HepG2 (cell line): ENCODE data around the gene PLSCR3. TPM values are rescaled to one million over a fixed set of nuclear protein-coding genes. Genes with fewer than 3 reads are reported as not detected.
A peak's percentile ranks its signal among the peaks of the same experiment; 100 is the strongest.

Source experiments
- ARHGAP35 ChIP-seq: sonication (generic); formaldehyde crosslinking; IDR thresholded peaks from 2 replicates; pipeline ENCODE4 v1.9.0; 2022; ENCODE audit warnings: mild to moderate bottlenecking, inconsistent platforms, moderate library complexity, missing genetic modification reagents, borderline replicate concordance
- CBX5 ChIP-seq: sonication (generic); formaldehyde crosslinking; IDR thresholded peaks from 2 replicates; pipeline ENCODE4 v1.4.0; 2020; ENCODE audit warnings: missing genetic modification reagents, borderline replicate concordance
- CCDC6 ChIP-seq: sonication (generic); formaldehyde crosslinking; IDR thresholded peaks from 2 replicates; pipeline ENCODE4 v1.8.1; 2022; ENCODE audit warnings: mild to moderate bottlenecking, missing genetic modification reagents, moderate library complexity
- FOXK1 ChIP-seq: sonication (generic); formaldehyde crosslinking; IDR thresholded peaks from 2 replicates; pipeline ENCODE4 v1.4.0; 2020; ENCODE audit warnings: low read depth, missing genetic modification reagents, borderline replicate concordance
- GPN1 ChIP-seq: sonication (generic); formaldehyde crosslinking; IDR thresholded peaks from 2 replicates; pipeline ENCODE4 v1.5.1; 2020; ENCODE audit warnings: missing genetic modification reagents, borderline replicate concordance
- KDM3A ChIP-seq: IDR thresholded peaks from 2 replicates; pipeline ENCODE4 v1.6.1; 2018; ENCODE audit warnings: low read depth, missing compliant biosample characterization
- MEIS1 ChIP-seq: sonication (generic); formaldehyde crosslinking; IDR thresholded peaks from 2 replicates; pipeline ENCODE4 v1.9.0; 2021; ENCODE audit warnings: mild to moderate bottlenecking, missing genetic modification reagents, moderate library complexity, borderline replicate concordance
- MIER2 ChIP-seq: IDR thresholded peaks from 2 replicates; pipeline ENCODE4 v1.6.1; 2016; ENCODE audit warnings: missing biosample characterization, missing genetic modification reagents
- PCBP1 ChIP-seq: fragments of 200-400 bp; formaldehyde crosslinking; IDR thresholded peaks from 2 replicates; pipeline ENCODE4 v1.6.1; 2017; ENCODE audit warnings: mild to moderate bottlenecking, low read depth, low read length, borderline replicate concordance
- PCBP2 ChIP-seq: fragments of 200-400 bp; formaldehyde crosslinking; optimal IDR thresholded peaks from 2 replicates; pipeline ENCODE3; 2018; ENCODE audit warnings: low read length, low read depth; ENCODE audit not compliant: poor library complexity, severe bottlenecking
- RXRA ChIP-seq: sonication (generic); formaldehyde crosslinking; IDR thresholded peaks from 2 replicates; pipeline ENCODE4 v1.5.1; 2020; ENCODE audit warnings: missing genetic modification reagents
- SRSF9 ChIP-seq: fragments of 200-400 bp; formaldehyde crosslinking; IDR thresholded peaks from 2 replicates; pipeline ENCODE4 v1.6.1; 2018; ENCODE audit warnings: borderline replicate concordance, mild to moderate bottlenecking, low read depth, low read length; ENCODE audit not compliant: insufficient read depth, poor library complexity, severe bottlenecking
- TMF1 ChIP-seq: sonication (generic); formaldehyde crosslinking; IDR thresholded peaks from 2 replicates; pipeline ENCODE4 v1.8.1; 2022; ENCODE audit warnings: low read depth, missing genetic modification reagents
- ZNF263 ChIP-seq: sonication (generic); formaldehyde crosslinking; IDR thresholded peaks from 2 replicates; pipeline ENCODE4 v1.4.0; 2020; ENCODE audit warnings: missing genetic modification reagents
- ZNF564 ChIP-seq: sonication (generic); formaldehyde crosslinking; IDR thresholded peaks from 2 replicates; pipeline ENCODE4 v1.8.1; 2023; ENCODE audit warnings: mild to moderate bottlenecking, missing genetic modification reagents
- polyA plus RNA-seq, 8 experiments: library from polyadenylated mRNA; depleted of rRNA in 3 of 8; stranded (reverse) in 7 of 8; unstranded in 1 of 8; fragments of >200 nt; fragmentation: Illumina TruSeq in 4 of 8; extraction: Trizol in 4 of 8; gene quantifications; 2 replicates each; pipeline versions ENCODE4 v1.2.1 to v1.2.3, GENCODE V29; 2011 to 2016; ENCODE audit warnings: low read depth in 4 of 8, missing spikeins in 1 of 8, mixed read lengths in 1 of 8; ENCODE audit not compliant: insufficient read depth in 1 of 8
- total RNA-seq, 5 experiments: library from RNA; depleted of rRNA; stranded (reverse); fragments of >200 nt; fragmentation: Illumina TruSeq; extraction: Trizol; gene quantifications; 2 replicates each; pipeline ENCODE4 v1.2.3, GENCODE V29; 2016; ENCODE audit warnings: low read depth in 1 of 5
- TF ChIP-seq, protein P1 (sequence below): sonication (generic); formaldehyde crosslinking; IDR thresholded peaks from 2 replicates; pipeline ENCODE4 v1.4.0; 2020; ENCODE audit warnings: mild to moderate bottlenecking, missing genetic modification reagents
- TF ChIP-seq, protein P2 (sequence below): IDR thresholded peaks from 2 replicates; pipeline ENCODE4 v1.6.1; 2016; ENCODE audit warnings: low read depth, borderline replicate concordance
- TF ChIP-seq, protein P3 (sequence below): sonication (generic); formaldehyde crosslinking; IDR thresholded peaks from 2 replicates; pipeline ENCODE4 v1.5.1; 2020; ENCODE audit warnings: missing genetic modification reagents, mild to moderate bottlenecking, borderline replicate concordance
- TF ChIP-seq, protein P4 (sequence below): sonication (generic); formaldehyde crosslinking; IDR thresholded peaks from 2 replicates; pipeline ENCODE4 v1.4.0; 2020; ENCODE audit warnings: mild to moderate bottlenecking, missing genetic modification reagents

Gene PLSCR3
- total and polyA plus RNA-seq, 2 of the 13 experiments (the other 11 are each of a cell fraction or from before 2014, with no cell fraction given), result 5.6 to 6.2 TPM

DNA sequence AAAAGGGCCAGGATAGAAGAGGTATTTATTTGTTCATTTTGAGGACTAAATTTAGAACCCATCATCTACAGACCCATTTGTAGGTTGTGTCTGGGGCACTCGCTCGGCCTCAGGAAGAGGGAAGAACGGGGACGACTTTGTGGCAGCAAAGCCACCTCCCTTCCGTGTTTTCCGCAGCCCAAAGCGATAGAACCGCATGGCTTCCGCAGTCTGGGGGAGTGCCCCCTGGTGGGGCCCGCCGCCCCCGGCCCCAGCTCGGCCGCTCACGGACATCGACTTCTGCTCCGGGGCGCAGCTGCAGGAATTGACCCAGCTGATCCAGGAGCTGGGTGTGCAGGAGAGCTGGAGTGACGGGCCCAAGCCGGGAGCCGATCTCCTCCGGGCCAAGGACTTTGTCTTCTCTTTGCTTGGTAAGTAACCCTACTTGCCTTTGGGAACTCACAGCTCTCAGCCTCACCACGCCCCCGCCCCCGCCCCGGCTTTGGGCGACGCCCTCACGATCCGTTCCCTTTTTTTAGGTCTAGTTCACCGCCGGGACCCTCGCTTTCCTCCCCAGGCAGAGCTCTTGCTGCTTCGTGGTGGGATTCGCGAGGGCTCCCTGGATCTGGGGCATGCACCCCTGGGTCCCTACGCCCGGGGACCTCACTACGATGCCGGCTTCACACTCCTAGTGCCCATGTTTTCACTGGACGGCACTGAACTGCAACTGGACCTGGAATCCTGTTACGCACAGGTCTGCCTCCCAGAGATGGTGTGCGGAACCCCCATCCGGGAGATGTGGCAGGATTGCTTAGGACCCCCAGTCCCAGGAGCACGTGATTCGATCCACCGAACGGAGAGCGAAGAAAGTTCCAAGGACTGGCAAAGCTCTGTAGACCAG is 41.6 kb upstream of the PLSCR3 start (continued):
- TF ChIP-seq MEIS1 (CRISPR knock-in tag), result no peak
- TF ChIP-seq PCBP2, result no peak
- TF ChIP-seq ZNF263 (CRISPR knock-in tag), result no peak
- TF ChIP-seq MIER2 (CRISPR knock-in tag), result no peak
- no peak for TF ChIP-seq ZNF564 (CRISPR knock-in tag)
- TF ChIP-seq CBX5 (CRISPR knock-in tag), result no peak
- TF ChIP-seq SRSF9, result no peak
- TF ChIP-seq, protein P1, sequence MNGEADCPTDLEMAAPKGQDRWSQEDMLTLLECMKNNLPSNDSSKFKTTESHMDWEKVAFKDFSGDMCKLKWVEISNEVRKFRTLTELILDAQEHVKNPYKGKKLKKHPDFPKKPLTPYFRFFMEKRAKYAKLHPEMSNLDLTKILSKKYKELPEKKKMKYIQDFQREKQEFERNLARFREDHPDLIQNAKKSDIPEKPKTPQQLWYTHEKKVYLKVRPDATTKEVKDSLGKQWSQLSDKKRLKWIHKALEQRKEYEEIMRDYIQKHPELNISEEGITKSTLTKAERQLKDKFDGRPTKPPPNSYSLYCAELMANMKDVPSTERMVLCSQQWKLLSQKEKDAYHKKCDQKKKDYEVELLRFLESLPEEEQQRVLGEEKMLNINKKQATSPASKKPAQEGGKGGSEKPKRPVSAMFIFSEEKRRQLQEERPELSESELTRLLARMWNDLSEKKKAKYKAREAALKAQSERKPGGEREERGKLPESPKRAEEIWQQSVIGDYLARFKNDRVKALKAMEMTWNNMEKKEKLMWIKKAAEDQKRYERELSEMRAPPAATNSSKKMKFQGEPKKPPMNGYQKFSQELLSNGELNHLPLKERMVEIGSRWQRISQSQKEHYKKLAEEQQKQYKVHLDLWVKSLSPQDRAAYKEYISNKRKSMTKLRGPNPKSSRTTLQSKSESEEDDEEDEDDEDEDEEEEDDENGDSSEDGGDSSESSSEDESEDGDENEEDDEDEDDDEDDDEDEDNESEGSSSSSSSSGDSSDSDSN (CRISPR knock-in tag), result 0 out of 2 replicates have a peak, but pooled peaks have one; percentile 51
- TF ChIP-seq KDM3A (CRISPR knock-in tag), result no peak
- TF ChIP-seq, protein P2, sequence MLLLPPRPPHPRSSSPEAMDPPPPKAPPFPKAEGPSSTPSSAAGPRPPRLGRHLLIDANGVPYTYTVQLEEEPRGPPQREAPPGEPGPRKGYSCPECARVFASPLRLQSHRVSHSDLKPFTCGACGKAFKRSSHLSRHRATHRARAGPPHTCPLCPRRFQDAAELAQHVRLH (CRISPR knock-in tag), result no peak
- no peak; the same call in 1 of the 2 replicates for TF ChIP-seq RXRA (CRISPR knock-in tag)
- no peak for TF ChIP-seq GPN1 (CRISPR knock-in tag)
- TF ChIP-seq CCDC6 (CRISPR knock-in tag), result no peak
- TF ChIP-seq, protein P3, sequence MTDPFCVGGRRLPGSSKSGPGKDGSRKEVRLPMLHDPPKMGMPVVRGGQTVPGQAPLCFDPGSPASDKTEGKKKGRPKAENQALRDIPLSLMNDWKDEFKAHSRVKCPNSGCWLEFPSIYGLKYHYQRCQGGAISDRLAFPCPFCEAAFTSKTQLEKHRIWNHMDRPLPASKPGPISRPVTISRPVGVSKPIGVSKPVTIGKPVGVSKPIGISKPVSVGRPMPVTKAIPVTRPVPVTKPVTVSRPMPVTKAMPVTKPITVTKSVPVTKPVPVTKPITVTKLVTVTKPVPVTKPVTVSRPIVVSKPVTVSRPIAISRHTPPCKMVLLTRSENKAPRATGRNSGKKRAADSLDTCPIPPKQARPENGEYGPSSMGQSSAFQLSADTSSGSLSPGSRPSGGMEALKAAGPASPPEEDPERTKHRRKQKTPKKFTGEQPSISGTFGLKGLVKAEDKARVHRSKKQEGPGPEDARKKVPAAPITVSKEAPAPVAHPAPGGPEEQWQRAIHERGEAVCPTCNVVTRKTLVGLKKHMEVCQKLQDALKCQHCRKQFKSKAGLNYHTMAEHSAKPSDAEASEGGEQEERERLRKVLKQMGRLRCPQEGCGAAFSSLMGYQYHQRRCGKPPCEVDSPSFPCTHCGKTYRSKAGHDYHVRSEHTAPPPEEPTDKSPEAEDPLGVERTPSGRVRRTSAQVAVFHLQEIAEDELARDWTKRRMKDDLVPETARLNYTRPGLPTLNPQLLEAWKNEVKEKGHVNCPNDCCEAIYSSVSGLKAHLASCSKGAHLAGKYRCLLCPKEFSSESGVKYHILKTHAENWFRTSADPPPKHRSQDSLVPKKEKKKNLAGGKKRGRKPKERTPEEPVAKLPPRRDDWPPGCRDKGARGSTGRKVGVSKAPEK (CRISPR knock-in tag), result no peak
- TF ChIP-seq, protein P4, sequence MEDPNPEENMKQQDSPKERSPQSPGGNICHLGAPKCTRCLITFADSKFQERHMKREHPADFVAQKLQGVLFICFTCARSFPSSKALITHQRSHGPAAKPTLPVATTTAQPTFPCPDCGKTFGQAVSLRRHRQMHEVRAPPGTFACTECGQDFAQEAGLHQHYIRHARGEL, result no peak
- TF ChIP-seq ARHGAP35 (CRISPR knock-in tag), result no peak
- no peak for TF ChIP-seq TMF1 (CRISPR knock-in tag)
- no peak for TF ChIP-seq FOXK1 (CRISPR knock-in tag)
- 0 out of 2 replicates have a peak, but pooled peaks have one; percentile 19 for TF ChIP-seq PCBP1
